ENCODE data around the gene CPNE5. TPM values are rescaled to one million over a fixed set of nuclear protein-coding genes. Genes with fewer than 3 reads are reported as not detected.
"Not testable (repeated sequence)": the region's sequence is repeated elsewhere in the genome, so short reads cannot be mapped to it uniquely, and the experiment has no call there.

Gene CPNE5
- total RNA-seq, 1 experiment from 2014 or later: 0.44 TPM

DNA sequence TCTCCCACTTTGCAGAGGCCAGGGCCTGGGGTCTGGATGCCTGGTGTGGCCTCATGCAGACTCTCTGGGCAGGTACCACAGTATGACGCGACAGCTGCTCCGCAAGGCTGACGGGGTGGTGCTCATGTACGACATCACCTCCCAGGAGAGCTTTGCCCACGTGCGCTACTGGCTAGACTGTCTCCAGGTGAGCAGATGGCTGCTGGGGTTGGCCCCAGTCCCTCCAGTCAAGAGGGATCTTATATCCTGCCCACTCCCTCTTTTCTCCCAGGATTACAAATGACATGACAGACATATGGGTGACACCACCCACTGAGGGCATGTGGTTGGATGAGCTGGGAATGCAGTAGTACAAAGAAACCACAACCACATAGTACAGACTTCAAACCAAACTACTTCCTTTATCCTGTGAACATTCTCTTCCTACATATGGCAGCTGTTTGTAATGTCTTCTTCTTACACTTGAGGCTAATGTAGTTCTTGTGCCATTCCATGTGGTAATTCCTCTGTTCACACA is 111.7 kb downstream of the CPNE5 start:
- no peak for DNase-seq (ENCODE audit: low read depth, low spot score)
- Histone ChIP-seq H3K4me1 (ENCODE audit: control insufficient read depth, insufficient read depth, low read length) (no peaks in the 10 kb centered on the region), H3K27ac (ENCODE audit: low read length) (no peak overlapping the region), H3K9me3 (ENCODE audit: control insufficient read depth, insufficient read depth, low read depth, low read length) (no peaks in the 10 kb centered on the region), H3K27me3 (ENCODE audit: control insufficient read depth, insufficient read depth, low read length) (no peaks in the 10 kb centered on the region), H3K4me3 (ENCODE audit: low read depth in 2 of 2, low read length in 2 of 2) (no peak overlapping the region), H3K36me3 (ENCODE audit: control insufficient read depth, insufficient read depth, low read length) (no peaks in the 10 kb centered on the region)
- intact Hi-C loops (cut with micrococcal nuclease; ENCODE audit: unreplicated experiment) (no loop called here), in situ Hi-C loops (cut with HindIII; ENCODE audit: low pct_unique_long_range_greater_than_20kb, low sequenced_read_pairs) (no loop called here)
- TF ChIP-seq POLR2AphosphoS5 (IDR thresholded peaks at IDR 0.05; ENCODE audit: low read depth, low read length): no peak
- POLR2A ChIA-PET: no interaction called here
- no TSS peak for BruUV-seq (replicated peaks)
- CTCF ChIA-PET: no interaction called here
- no peak for ATAC-seq

DNA sequence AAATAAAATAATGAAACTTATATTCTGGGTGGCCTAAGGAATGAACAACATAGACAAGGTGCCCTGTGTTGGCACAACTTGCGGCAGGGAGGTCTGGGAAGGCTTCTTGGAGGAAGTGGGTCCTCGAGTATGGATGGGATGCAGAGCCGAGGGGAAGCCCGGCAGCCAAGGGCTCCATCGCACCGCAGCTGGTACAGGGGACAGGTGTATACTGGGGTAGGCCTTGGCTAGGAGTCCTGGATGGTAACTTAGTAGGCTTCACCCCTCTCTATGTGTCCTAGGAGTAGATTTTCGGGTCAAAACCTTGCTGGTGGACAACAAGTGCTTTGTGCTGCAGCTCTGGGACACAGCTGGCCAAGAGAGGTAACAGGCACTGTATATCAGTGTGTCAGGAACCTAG is 113.7 kb downstream of the CPNE5 start:
- TF ChIP-seq, protein P1, sequence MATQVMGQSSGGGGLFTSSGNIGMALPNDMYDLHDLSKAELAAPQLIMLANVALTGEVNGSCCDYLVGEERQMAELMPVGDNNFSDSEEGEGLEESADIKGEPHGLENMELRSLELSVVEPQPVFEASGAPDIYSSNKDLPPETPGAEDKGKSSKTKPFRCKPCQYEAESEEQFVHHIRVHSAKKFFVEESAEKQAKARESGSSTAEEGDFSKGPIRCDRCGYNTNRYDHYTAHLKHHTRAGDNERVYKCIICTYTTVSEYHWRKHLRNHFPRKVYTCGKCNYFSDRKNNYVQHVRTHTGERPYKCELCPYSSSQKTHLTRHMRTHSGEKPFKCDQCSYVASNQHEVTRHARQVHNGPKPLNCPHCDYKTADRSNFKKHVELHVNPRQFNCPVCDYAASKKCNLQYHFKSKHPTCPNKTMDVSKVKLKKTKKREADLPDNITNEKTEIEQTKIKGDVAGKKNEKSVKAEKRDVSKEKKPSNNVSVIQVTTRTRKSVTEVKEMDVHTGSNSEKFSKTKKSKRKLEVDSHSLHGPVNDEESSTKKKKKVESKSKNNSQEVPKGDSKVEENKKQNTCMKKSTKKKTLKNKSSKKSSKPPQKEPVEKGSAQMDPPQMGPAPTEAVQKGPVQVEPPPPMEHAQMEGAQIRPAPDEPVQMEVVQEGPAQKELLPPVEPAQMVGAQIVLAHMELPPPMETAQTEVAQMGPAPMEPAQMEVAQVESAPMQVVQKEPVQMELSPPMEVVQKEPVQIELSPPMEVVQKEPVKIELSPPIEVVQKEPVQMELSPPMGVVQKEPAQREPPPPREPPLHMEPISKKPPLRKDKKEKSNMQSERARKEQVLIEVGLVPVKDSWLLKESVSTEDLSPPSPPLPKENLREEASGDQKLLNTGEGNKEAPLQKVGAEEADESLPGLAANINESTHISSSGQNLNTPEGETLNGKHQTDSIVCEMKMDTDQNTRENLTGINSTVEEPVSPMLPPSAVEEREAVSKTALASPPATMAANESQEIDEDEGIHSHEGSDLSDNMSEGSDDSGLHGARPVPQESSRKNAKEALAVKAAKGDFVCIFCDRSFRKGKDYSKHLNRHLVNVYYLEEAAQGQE (IDR thresholded peaks at IDR 0.05; ENCODE audit: insufficient read depth in 1 of 2, low read depth in 2 of 2, low read length in 1 of 2): no peak
- TF ChIP-seq, protein P2, sequence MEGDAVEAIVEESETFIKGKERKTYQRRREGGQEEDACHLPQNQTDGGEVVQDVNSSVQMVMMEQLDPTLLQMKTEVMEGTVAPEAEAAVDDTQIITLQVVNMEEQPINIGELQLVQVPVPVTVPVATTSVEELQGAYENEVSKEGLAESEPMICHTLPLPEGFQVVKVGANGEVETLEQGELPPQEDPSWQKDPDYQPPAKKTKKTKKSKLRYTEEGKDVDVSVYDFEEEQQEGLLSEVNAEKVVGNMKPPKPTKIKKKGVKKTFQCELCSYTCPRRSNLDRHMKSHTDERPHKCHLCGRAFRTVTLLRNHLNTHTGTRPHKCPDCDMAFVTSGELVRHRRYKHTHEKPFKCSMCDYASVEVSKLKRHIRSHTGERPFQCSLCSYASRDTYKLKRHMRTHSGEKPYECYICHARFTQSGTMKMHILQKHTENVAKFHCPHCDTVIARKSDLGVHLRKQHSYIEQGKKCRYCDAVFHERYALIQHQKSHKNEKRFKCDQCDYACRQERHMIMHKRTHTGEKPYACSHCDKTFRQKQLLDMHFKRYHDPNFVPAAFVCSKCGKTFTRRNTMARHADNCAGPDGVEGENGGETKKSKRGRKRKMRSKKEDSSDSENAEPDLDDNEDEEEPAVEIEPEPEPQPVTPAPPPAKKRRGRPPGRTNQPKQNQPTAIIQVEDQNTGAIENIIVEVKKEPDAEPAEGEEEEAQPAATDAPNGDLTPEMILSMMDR (IDR thresholded peaks at IDR 0.05): no peak
- no peak for TF ChIP-seq SIN3A (IDR thresholded peaks at IDR 0.05; ENCODE audit: borderline replicate concordance, insufficient read depth, low read depth, low read length)
- no peak for TF ChIP-seq POLR2AphosphoS5 (IDR thresholded peaks at IDR 0.05; ENCODE audit: low read depth, low read length)
- no peak for TF ChIP-seq TCF7L2 (IDR thresholded peaks at IDR 0.05; ENCODE audit: low read depth, low read length)
- ATAC-seq (no peak), DNase-seq (ENCODE audit: low read depth, low spot score) (no peak)
- Histone ChIP-seq H3K9me3 (ENCODE audit: control insufficient read depth, insufficient read depth, low read depth, low read length) (no peaks in the 10 kb centered on the region), H3K4me1 (ENCODE audit: control insufficient read depth, insufficient read depth, low read length) (no peaks in the 10 kb centered on the region), H3K4me3 (ENCODE audit: low read depth in 2 of 2, low read length in 2 of 2) (no peak overlapping the region), H3K27ac (ENCODE audit: low read length) (no peak overlapping the region), H3K36me3 (ENCODE audit: control insufficient read depth, insufficient read depth, low read length) (no peaks in the 10 kb centered on the region), H3K27me3 (ENCODE audit: control insufficient read depth, insufficient read depth, low read length) (no peaks in the 10 kb centered on the region)
- no TSS peak for BruUV-seq (replicated peaks)
- intact Hi-C loops (cut with micrococcal nuclease; ENCODE audit: unreplicated experiment): no loop called here
- in situ Hi-C loops (cut with HindIII; ENCODE audit: low pct_unique_long_range_greater_than_20kb, low sequenced_read_pairs): no loop called here
- CTCF ChIA-PET: interaction anchor here (2.4 kb wide), 1 partner anchor 111 kb away, joined by 11 read pairs; no protein-coding TSS in a partner anchor
- POLR2A ChIA-PET: no interaction called here

DNA sequence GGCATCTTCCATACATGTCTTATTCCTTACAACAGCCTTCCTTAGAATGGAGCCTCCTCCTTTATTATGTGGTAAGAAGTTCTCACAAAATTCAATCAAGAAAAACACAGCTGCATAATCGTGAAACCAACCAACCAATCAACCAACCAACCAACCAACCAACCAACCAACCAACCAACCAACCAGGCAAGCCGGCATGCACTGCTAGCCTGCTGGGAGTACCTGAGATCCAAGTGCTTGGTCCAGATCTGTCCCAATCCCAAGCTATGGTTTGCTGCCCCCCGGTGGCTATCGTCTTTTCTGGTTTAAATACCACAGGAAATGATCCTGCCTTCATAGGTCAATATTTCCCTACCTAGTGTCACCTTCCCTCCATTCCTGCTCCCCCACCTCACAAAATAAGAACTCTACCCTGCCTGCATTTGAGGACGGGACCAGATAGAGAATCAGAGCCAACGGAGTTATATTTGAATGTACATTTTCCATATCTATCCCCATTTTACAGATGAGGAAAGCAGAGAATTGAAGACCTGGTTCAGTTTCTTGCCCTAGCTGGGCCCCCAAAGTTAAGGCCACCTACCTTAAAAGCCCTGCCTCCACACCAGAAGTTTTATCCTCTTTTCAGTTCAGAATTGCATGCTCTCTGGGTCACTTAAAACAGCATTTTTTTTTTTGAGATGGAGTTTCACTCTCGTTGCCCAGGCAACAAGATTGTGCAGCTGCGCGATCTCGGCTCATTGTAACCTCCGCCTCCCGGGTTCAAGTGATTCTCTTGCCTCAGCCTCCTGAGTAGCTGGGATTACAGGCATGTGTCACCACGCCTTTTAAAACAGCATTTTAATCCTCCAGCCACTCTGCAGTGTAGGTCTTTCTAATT is 114.5 kb downstream of the CPNE5 start:
- intact Hi-C loops (cut with micrococcal nuclease; ENCODE audit: unreplicated experiment): loop anchor here (1.0 kb wide), 1 partner anchor 109 kb away; no protein-coding TSS in a partner anchor
- no TSS peak for BruUV-seq (replicated peaks)
- in situ Hi-C loops (cut with HindIII; ENCODE audit: low pct_unique_long_range_greater_than_20kb, low sequenced_read_pairs): no loop called here
- ChIA-PET POLR2A (no interaction called here), CTCF (interaction anchor here (0.7 to 2.4 kb wide), 3 partner anchors 34 to 110 kb away, joined by 3 to 11 read pairs (median 5); no protein-coding TSS in a partner anchor)
- Histone ChIP-seq H3K4me3 (ENCODE audit: low read depth in 2 of 2, low read length in 2 of 2) (no peak overlapping the region), H3K4me1 (ENCODE audit: control insufficient read depth, insufficient read depth, low read length) (no peaks in the 10 kb centered on the region), H3K36me3 (ENCODE audit: control insufficient read depth, insufficient read depth, low read length) (no peaks in the 10 kb centered on the region), H3K27ac (ENCODE audit: low read length) (no peak overlapping the region), H3K27me3 (ENCODE audit: control insufficient read depth, insufficient read depth, low read length) (no peaks in the 10 kb centered on the region), H3K9me3 (ENCODE audit: control insufficient read depth, insufficient read depth, low read depth, low read length) (no peaks in the 10 kb centered on the region)
- TF ChIP-seq, protein P2 (IDR thresholded peaks at IDR 0.05): peak; percentile 84; the same call in 1 of the 2 replicates
- TF ChIP-seq POLR2AphosphoS5 (IDR thresholded peaks at IDR 0.05; ENCODE audit: low read depth, low read length): no peak
- ATAC-seq (peak; percentile 85), DNase-seq (ENCODE audit: low read depth, low spot score) (peak; percentile 27)

DNA sequence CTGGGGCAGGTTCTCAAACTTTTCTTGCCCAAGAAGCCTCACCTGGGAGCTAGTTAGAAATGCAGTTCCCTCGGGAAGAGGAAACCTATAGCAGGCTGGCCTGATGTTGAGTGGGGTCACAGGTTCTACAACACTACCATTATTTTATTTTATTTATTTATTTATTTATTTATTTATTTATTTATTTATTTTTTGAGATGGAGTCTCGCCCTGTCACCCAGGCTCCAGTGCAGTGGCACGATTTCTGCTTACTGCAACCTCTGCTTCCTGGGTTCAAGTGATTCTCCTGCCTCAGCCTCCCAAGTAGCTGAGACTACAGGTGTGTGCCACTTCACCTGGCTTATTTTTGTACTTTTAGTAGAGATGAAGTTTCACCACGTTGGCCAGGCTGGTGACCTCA is 115.3 kb downstream of the CPNE5 start:
- POLR2A ChIA-PET; H3K4me3 ChIP-seq (ENCODE audit: low read depth in 2 of 2, low read length in 2 of 2); ATAC-seq; H3K9me3 ChIP-seq (ENCODE audit: control insufficient read depth, insufficient read depth, low read depth, low read length); H3K36me3 ChIP-seq (ENCODE audit: control insufficient read depth, insufficient read depth, low read length); BruUV-seq (replicated peaks); H3K4me1 ChIP-seq (ENCODE audit: control insufficient read depth, insufficient read depth, low read length); DNase-seq (ENCODE audit: low read depth, low spot score); H3K27me3 ChIP-seq (ENCODE audit: control insufficient read depth, insufficient read depth, low read length); H3K27ac ChIP-seq (ENCODE audit: low read length); in situ Hi-C loops (cut with HindIII; ENCODE audit: low pct_unique_long_range_greater_than_20kb, low sequenced_read_pairs): not testable (repeated sequence)
- CTCF ChIA-PET: interaction anchor here (0.7 to 2.4 kb wide), 3 partner anchors 35 to 109 kb away, joined by 3 to 11 read pairs (median 5); no protein-coding TSS in a partner anchor
- intact Hi-C loops (cut with micrococcal nuclease; ENCODE audit: unreplicated experiment): loop anchor here (1.0 kb wide), 1 partner anchor 109 kb away; no protein-coding TSS in a partner anchor

Measured in Panc1 (cell line).